HG02884 (cell line): ENCODE data around the gene COL5A1.
A peak's percentile ranks its signal among the peaks of the same experiment; 100 is the strongest.
"Not testable (repeated sequence)": the region's sequence is repeated elsewhere in the genome, so short reads cannot be mapped to it uniquely, and the experiment has no call there.

Source experiments
- ATAC-seq: cut with Tn5 transposase; IDR thresholded peaks from one replicate; pipeline ENCODE4 v1.9.1; 2021; ENCODE audit warnings: mild to moderate bottlenecking, moderate library complexity; ENCODE audit not compliant: unreplicated experiment

The COL5A1 gene

DNA sequence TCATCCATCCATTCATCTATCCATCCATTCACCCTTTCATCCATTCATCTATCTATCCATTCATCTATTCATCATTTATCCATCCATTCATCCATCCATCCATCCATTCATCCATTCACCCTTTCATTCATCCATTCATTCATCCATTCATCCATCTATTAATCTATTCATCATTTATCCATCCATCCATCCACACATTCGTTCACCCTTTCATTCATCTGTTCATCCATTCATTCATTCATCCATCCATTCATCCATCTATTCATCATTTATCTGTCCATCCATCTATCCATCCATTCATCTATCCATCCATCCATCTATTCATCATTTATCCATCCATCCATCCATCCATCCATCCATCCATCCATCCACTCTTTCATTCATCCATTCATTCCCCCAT lies 205.1 kb downstream of the COL5A1 start:
- ATAC-seq = no peak

DNA sequence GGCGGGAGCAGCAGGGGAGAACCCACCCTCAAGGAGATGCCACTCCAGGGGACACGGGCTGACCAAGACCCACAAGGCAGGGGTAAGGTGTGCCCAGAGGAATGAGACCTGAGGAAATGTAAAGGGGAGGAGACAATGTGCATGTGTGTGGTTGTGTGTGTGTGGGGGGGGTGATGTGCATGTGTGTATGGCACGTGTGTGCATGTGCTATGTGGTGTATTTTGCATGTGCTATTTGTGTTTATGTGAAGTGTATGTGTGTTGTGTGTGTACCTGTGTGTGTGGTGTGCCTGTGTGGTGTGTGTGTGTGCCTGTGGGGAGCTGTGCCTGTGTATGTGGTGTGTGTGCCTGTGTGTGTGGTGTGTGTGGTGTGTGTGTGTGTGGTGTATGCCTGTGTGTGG lies 205.5 kb downstream of the COL5A1 start:
- ATAC-seq = no peak

DNA sequence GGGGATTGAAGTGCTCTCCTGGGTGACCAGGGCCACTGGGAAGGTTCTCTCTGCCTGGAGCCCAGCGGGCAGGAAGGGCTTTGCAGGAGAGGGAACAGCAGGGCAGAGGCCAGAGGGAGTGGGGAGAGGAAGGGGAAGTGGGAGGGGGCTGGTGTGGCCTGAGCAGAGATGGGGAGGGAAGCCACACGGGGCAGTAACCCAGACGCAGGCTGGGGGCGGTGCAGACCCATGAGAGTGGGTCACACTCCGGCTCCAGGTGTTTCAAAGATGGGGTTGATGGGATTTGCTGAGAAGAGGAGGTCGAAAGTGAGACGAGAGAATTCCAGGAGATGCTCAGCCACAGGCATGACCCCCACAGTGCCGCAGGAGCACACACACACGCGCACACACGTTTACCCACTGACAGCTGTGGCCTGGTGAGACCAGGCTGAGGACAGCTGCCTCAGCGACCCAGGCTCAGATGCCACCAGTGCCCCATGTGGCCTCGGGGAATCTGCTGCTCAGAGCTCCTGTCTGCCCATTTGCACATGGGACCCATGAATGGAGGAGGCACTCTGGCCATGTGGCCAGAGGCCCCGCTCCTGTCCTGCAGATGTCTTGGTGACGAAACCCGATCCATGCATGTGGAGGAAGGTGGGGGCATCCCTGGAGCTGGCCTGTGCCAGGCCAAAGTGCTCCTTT lies 206.3 kb downstream of the COL5A1 start:
- ATAC-seq = no peak

DNA sequence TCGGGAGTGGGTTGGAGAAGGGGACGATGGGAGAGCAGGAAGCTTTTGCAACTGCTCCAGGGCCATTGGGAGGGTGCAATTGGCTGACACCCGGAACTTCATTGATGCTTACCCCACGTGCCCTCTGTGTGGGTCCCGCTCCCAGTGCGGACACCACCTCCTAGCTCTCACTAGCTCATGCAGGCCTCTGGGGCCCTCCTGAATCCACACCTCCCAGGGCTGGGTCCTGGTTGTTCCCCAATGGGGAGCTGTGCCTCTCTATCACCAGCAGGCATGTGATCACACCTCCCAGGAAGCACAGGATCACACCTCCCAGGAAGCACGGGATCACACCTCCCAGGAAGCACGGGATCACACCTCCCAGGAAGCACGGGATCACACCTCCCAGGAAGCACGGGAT lies 206.9 kb downstream of the COL5A1 start:
- no peak for ATAC-seq

DNA sequence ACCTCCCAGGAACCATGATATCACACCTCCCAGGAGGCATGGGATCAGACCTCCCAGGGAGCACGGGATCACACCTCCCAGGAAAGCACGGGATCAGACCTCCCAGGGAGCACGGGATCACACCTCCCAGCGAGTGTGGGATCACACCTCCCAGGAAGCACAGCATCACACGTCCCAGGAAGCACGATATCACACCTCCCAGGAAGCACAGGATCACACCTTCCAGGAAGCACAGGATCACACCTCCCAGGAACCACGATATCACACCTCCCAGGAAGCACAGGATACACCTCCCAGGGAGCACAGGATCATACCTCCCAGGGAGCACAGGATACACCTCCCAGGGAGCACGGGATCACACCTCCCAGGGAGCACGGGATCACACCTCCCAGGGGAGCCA lies 209.0 kb downstream of the COL5A1 start:
- no peak for ATAC-seq

DNA sequence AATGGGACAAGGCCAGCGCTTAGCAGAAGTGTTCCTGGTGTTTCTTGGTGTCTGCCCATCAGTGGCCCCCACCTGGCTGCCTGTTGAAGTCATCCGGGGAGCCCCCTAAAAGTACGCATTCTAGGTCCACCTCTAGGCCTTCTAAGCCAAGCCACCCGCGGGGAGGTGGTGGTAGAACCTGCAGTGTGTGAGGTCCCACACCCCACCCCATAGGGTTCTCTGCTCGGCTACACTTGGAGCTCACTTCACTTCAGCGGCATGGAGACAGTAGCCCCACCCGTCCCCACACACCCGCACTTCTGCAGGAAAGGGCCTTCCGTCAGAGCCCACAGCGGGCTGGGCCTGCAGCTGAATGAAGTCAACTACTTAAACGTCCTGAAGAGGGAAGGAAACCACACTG lies 209.4 kb downstream of the COL5A1 start:
- no peak for ATAC-seq

DNA sequence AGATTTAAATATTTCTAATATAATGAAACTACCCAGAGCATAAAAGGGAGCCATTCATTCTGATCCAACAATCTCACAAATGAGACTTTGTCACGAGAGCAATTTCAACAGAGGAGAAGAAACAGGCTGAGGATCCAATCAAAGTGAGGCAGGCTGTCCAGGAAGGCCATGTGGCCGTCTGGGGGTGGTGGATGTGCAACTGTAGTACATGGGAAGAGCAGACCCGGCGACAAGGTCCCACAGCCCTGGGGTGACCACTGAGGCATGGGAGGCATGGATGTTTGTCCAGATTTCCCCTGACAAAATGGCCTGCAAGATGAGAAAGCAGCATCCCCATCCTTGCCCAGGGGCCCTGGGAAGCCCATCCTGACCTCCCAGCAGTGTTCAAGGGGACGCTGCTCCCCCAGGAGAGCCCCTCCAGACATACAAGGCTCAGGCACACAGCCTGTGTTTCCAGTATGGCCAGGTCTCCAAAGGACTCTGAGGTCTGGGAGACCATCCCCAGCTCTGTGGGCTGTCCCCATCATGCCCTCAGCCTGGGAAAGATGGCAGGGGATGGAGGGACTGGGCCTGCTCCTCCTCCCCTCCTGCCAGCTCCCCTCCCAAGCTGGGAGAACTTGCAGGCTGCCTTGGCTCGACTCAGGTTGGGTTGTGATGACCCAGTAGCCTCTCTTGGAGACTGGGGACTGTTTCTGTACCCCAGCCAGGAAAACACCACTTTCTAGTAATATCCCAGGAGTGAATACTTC lies 211.5 kb downstream of the COL5A1 start:
- ATAC-seq = no peak

DNA sequence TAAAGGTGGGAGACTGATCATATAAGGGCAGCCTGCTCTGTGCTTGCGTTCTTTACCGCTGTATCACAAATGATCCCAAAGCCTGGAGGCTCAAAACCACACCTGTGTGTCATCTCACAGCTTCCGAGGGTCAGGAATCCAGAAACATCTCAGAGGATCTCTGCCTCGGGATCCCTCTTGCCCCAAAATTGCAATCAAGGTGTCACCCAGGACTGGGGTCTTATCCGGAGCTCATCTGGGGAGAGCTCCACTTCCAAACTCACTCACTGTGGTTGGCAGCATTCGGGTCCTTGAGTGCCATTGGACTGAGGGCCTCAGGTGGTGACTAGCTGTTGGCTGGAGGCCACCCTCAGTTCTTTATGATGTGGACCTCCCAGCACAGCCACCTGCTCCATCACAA lies 212.3 kb downstream of the COL5A1 start:
- no peak for ATAC-seq

DNA sequence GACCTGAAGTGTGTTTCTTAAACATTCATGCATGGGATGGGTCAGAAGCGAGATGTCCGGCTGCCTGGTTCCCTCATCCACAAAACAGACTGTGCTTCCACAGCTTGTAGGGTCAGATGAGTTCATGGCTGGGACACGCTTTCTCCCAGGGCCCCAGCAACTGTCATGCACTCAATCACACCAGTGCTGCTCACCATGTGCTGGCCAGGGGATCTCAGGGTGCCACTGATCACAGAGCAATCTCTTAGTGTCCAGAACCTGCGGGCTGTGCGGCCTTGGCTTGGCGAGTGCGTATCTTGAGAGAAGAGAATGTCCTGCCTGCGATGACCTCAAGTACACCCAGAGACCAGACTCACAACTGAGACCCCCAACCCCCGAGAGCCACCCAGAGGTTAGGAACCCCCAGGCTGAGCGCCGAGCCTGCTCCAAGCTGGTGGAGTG lies 213.0 kb downstream of the COL5A1 start:
- no peak for ATAC-seq

DNA sequence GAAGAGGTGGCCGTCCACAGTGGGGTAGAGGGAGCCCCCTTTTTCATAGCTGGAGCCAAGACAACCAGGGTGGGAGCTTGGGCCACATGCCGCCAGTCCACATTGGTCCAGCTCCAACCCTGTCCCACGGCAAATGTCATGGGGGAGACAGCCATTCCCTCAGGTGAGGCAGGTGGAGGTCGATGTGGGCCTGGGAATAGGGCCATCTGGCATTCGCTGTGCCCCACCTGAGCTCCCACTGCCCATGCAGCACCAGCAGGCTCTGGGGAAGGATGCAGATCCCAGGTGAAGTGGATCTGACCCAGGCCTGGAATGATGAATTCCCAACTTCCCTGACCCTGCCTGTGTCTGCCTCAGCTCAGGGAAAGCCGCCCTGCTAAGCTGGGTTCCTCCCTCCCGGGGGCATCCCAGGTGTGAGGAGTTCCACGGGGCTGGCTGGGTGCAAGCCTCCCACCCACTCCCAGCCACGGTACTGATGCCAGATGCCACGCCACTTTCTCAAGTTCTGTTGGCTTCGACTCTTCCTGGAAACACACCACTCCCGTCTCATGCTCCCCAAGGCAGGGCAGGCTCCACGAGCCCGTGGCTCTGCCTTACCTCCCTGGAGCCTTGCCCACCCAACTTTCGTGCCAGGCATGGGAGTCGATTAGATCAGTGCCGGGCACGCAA lies 213.8 kb downstream of the COL5A1 start:
- no peak for ATAC-seq

DNA sequence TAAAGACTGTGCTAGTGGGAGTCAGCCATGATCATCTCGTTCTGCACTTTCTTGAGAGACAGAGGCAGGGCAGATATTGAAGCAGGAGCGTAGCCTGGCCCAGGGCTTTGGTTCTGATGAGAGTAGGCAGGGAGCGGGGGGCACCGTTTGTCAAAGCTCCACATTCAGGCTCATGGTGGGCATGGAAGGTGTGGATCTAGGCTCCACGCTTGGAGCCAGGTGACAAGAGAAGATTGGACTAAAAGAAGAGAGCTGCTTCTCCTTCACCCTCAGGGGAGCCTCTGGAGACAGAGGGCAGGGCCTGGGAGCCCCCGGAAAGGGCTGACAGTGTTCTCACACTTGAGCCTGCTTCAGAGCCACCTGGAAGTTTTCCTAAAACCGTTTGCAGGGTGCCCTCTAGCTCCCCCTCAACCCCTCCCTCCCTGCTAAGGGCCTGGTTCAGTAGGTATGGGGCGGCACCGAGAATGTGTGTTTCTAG lies 214.3 kb downstream of the COL5A1 start:
- no peak for ATAC-seq

DNA sequence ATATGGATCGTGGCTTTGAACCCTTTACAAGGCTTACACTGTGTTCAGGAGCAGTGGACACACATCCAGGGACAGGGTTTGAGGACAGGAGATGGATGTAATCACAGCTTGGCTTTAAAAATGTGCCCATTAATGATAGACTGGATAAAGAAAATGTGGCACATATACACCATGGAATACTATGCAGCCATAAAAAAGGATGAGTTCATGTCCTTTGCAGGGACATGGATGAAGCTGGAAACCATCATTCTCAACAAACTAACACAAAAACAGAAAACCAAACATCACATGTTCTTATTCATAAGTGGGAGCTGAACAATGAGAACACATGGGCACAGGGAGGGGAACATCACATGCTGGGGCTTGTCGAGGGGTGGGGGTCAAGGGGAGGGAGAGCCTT lies 215.8 kb downstream of the COL5A1 start:
- not testable (repeated sequence) for ATAC-seq

DNA sequence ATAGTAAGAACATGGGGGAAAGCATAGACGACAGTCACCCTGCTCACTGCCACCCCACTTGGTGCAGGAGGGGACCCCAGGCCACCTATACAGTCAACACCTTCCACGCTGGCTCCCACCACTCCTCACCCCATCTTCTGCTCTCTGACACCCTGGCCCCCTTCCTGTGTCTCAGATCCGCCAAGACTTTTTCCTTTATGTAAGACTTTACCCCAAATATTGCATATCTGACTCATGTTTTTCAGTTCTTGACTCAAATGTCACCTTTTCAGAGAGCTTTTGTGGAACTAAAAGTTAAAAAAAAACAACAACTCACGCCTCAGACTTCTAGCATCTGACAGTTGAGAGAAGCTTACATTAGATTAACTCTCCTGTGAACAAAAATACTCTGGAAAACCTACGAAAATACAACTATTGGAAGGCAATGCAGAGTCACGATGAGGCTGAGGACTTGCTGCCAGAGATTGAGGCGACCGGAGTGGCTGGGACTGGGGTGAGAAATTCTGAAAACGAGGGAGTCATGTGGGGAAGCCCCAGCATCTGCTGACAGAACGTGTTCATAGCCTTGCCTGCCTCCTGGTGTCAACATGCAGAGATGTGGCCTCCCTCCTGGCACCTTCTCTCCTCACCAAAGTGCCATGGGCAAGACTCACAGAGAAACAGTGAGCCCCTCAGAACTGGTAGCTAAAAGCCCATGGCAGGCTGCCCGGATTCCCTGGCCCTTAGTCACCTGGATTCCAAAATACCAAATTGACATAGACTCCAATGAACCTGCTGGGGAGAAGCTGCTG lies 216.6 kb downstream of the COL5A1 start:
- peak; percentile 76 for ATAC-seq

DNA sequence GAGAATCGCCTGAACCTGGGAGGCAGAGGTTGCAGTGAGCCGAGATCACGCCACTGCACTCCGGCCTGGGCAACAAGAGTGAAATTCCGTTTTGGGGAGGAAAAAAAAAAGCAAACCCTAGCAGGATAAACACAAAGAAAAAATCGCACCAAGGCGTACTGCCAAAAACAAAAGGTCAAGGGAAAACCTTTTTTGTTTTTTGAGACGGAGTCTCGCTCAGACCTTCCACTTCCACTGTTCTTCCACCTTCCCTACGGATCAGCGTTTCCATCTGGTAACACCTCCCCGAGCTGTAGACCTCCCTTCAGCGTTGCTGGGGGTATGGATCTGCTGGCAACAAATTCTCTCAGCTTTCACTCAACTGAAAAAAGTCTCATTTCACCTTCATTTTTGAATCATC lies 218.9 kb downstream of the COL5A1 start:
- ATAC-seq = no peak

DNA sequence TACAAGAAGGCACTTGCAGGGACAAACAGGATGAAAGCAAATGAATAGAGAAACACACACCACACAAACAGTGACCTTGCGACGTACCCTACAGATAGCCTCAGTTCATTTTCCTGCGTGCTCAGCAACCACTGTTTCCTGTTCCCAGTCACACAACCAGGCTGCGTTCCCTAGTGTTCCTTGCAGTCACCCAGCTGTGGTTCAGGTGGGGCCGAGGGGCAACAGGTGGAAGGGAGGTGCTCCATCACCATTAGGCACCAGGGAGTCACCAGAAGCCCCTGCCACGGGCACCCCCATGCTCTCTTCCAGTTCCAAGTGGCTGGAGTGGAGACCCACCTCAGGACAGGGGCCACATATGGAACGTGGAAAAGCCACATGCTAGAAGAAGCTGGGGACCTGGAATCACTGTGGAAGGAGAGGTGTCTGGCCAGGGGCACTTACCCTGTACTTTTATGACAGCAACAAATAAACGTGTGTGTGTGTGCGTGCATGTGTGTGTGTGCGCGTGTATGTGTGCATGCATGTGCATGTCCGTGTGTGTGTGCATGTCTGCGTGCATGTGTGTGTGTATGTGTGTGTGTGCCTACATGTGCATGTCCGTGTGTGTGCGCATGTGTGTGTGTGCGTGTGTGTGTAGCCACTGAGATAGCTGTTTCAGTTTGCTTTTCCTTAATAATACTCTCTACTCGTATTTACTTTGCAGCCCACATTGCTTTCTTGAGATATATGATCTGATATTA lies 220.2 kb downstream of the COL5A1 start:
- no peak for ATAC-seq

DNA sequence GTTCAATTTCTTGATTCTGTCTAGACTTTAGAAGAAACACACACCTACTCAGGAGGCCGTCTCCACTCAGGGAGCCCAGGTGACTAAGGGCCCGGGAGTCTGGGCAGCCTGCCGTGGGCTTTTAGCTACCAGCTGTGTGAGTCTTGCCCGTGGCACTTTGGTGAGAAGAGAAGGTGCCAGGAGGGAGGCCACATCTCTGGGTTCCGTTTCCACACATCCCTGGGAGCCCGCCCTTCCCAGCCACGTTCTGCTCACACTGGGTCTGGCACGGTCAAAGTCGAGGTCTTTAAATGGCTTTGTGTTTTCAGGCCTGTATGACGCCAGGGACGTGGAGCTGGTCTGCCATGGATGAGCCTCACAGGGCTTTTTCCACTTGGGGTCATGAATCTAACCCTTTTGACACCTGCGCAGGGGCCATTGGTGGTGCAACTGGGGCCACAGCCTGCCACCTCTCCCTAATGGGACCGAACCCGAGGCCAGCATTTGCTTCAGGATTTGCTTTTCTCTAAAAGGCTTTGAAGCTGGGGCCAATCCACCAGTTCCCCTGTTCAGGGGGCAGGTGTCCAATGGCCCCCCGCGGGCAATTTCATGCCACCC lies 221.8 kb downstream of the COL5A1 start:
- ATAC-seq = no peak

DNA sequence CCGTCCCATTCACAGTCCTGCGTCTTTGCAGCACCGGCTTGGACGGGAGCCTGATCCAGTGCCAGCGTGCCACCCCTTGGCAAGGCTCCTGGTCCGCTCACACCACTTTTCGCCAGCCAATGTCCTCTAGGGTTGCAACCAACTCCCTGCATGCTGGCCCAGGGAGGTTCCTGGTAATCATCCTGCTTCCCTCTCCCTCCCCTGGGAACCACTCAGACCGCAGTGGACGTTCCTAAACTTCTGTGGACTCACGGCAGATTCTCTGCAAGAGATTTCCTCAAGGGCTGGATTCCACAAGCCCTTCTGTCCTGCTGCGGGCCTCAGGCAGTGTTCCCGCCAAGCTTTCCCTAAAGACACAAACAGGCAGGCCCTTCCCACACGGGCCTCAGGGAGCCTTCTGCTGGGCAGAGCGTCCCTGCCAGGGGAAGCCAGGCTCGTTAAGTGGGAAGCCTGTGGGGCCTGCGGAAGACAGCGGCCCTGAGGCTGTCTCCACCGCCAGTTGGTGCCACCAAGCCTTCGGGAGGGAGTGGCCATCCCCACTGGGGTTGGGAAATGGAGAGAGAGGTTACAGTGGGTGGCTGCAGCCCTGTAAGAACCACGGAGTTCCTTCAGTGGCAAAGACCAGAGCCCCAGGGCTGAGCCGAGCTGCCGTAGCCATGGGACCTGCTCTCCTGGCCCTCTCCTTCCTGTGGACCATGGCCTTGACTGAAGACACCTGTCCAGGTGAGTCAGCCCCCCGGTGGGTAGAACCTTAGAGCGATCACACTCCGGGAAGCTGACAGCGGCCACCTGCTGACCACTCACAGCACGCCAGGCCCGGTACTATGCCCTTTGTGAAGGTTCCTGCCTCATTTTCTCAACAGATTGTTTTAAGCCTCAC lies 222.6 kb downstream of the COL5A1 start:
- no peak for ATAC-seq

DNA sequence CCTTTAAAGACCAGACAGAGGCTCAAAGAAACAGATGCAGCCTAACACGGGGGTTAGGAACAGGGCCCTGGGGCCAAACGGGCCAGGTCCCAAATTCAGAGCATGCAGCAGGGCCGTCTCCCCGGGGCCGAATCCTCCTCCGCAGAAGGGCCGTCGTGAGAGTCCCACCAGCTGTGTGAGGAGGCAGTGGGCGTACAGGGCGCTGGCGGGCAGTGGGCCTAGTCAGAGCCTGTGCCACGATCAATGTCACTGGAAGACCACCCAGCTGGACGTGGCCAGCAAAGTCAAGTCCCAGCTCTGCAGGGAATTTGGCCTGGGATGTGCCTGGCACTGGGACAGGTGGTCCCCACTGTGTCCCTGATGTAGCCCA lies 223.2 kb downstream of the COL5A1 start:
- ATAC-seq = no peak
